HCT116 (cell line): ENCODE measurements around the gene TSPAN11. TPM values are rescaled to one million over a fixed set of nuclear protein-coding genes. Genes with fewer than 3 reads are reported as not detected.

Source experiments
- ATAC-seq: fragments of 200-7000 bp; cut with Tn5 transposase; 2 replicates; pipeline ENCODE4 v1.9.1; 2020; ENCODE audit warnings: mild to moderate bottlenecking, moderate library complexity
- BruUV-seq: library from RNA; stranded (reverse); fragments of 400-500 nt; replicated peaks from 2 replicates; lab custom pipeline; 2021; lab: Mats Ljungman, UMichigan
- CTCF ChIA-PET: fragments of 300-600 bp; sonication (Branson Sonifier 250); formaldehyde crosslinking; loops from one replicate; lab custom pipeline; 2021; ENCODE audit warnings: antibody characterized with exemption; lab: Charles Lee
- POLR2A ChIA-PET: fragments of 300-600, 350-600 bp; sonication (Branson Sonifier 250); formaldehyde crosslinking; loops from one replicate; lab custom pipeline; 2021; ENCODE audit warnings: antibody characterized with exemption; lab: Charles Lee
- RAD21 ChIA-PET, 2 experiments: fragments of 300-600 bp; sonication (Branson Sonifier 250); formaldehyde crosslinking; loops; one replicate each; lab custom pipeline; 2023; ENCODE audit warnings: low total read pairs in 2 of 2; ENCODE audit not compliant: uncharacterized antibody in 2 of 2, unreplicated experiment in 2 of 2, low non-redundant PET in 1 of 2; lab: Charles Lee
- DNase-seq: peaks from one replicate; pipeline ENCODE4 v3.0.0-alpha.2; 2010; ENCODE audit warnings: low read depth, low spot score
- H2AFZ ChIP-seq: fragments of 200-600 bp; shearing (Covaris generic), sonication (generic); 2 replicates; pipeline ENCODE4 v1.6.1; 2017; ENCODE audit warnings: low read depth, mixed run types, mixed read lengths, antibody characterized with exemption, low read length; ENCODE audit not compliant: poor library complexity, severe bottlenecking
- H3K27ac ChIP-seq: 2 replicates; pipeline ENCODE4 v1.5.1; 2012; ENCODE audit warnings: low read depth, low read length
- H3K27me3 ChIP-seq: fragments of 200-600 bp; sonication (generic); 2 replicates; pipeline ENCODE4 v1.6.1; 2016; ENCODE audit warnings: mixed run types, low read length, mixed read lengths; ENCODE audit not compliant: insufficient read depth
- H3K36me3 ChIP-seq, 2 experiments: fragments of 200-500 bp in 1 of 2; fragments of 200-600 bp in 1 of 2; sonication (Bioruptor generic) in 1 of 2; sonication (generic) in 1 of 2; 2 replicates each; pipeline versions ENCODE4 v1.5.1 to v1.6.1; 2014 to 2016; ENCODE audit warnings: low read length in 2 of 2, inconsistent platforms in 1 of 2, mixed read lengths in 1 of 2, mixed run types in 1 of 2; ENCODE audit not compliant: insufficient read depth in 2 of 2, control insufficient read depth in 1 of 2
- H3K4me1 ChIP-seq, 2 experiments: fragments of 200-600 bp in 1 of 2; sonication (generic) in 1 of 2; 2 replicates each; pipeline versions ENCODE4 v1.5.1 to v1.6.1; 2012 to 2017; ENCODE audit warnings: low read length in 2 of 2, inconsistent platforms in 1 of 2, mild to moderate bottlenecking in 1 of 2, mixed read lengths in 1 of 2, mixed run types in 1 of 2, moderate library complexity in 1 of 2; ENCODE audit not compliant: insufficient read depth in 2 of 2, control insufficient read depth in 1 of 2
- H3K4me2 ChIP-seq: fragments of 200-600 bp; sonication (generic); 2 replicates; pipeline ENCODE4 v1.6.1; 2017; ENCODE audit warnings: mixed run types, low read length, mixed read lengths
- H3K4me3 ChIP-seq, 2 experiments: fragments of 200-600 bp in 1 of 2; sonication (generic) in 1 of 2; replicated peaks in 1 of 2; 2 replicates each; pipeline ENCODE4 v1.5.1; 2011 to 2016; ENCODE audit warnings: low read length in 2 of 2, control low read depth in 1 of 2, low read depth in 1 of 2, mild to moderate bottlenecking in 1 of 2, mixed read lengths in 1 of 2, mixed run types in 1 of 2
- H3K79me2 ChIP-seq: fragments of 200-600 bp; sonication (generic); 2 replicates; pipeline ENCODE4 v1.6.1; 2017; ENCODE audit warnings: mild to moderate bottlenecking, mixed run types, low read length, moderate library complexity, mixed read lengths; ENCODE audit not compliant: insufficient read depth
- H3K9ac ChIP-seq: fragments of 200-600 bp; sonication (generic); 2 replicates; pipeline ENCODE4 v1.6.1; 2016; ENCODE audit warnings: low read length, mixed read lengths
- H3K9me2 ChIP-seq: fragments of 200-600 bp; sonication (generic), shearing (Covaris generic); 2 replicates; pipeline ENCODE4 v1.6.1; 2017; ENCODE audit warnings: mixed run types, mild to moderate bottlenecking, moderate library complexity; ENCODE audit not compliant: insufficient read depth
- H3K9me3 ChIP-seq, 2 experiments: fragments of 200-500 bp in 1 of 2; fragments of 200-600 bp in 1 of 2; sonication (Bioruptor generic) in 1 of 2; sonication (generic) in 1 of 2; 2 replicates each; pipeline ENCODE4 v1.6.1; 2014 to 2017; ENCODE audit warnings: low read length in 2 of 2, mixed read lengths in 2 of 2, inconsistent platforms in 1 of 2, low read depth in 1 of 2, mild to moderate bottlenecking in 1 of 2, mixed run types in 1 of 2, moderate library complexity in 1 of 2; ENCODE audit not compliant: control insufficient read depth in 1 of 2, insufficient read depth in 1 of 2
- H4K20me1 ChIP-seq: fragments of 200-600 bp; sonication (generic), shearing (Covaris generic); 2 replicates; pipeline ENCODE4 v1.6.1; 2017; ENCODE audit warnings: mixed run types, mild to moderate bottlenecking, moderate library complexity; ENCODE audit not compliant: insufficient read depth
- CEBPB ChIP-seq: IDR thresholded peaks from 2 replicates; pipeline ENCODE4 v1.6.1; 2012; ENCODE audit warnings: low read depth
- CTCF ChIP-seq, 3 experiments: fragments of 200-600 bp in 1 of 3; sonication (generic) in 1 of 3; IDR thresholded peaks in 2 of 3; conservative IDR thresholded peaks in 1 of 3; 2 replicates each; pipeline ENCODE4 v1.5.1; 2012 to 2017; ENCODE audit warnings: low read depth in 2 of 3, low read length in 2 of 3, antibody characterized with exemption in 1 of 3, borderline replicate concordance in 1 of 3, control low read depth in 1 of 3, mild to moderate bottlenecking in 1 of 3, mixed read lengths in 1 of 3, mixed run types in 1 of 3, moderate library complexity in 1 of 3; ENCODE audit not compliant: insufficient read depth in 1 of 3
- EGR1 ChIP-seq: IDR thresholded peaks from 2 replicates; pipeline ENCODE4 v1.6.1; 2012; ENCODE audit warnings: low read depth
- ELF1 ChIP-seq: IDR thresholded peaks from 2 replicates; pipeline ENCODE4 v1.6.1; 2012; ENCODE audit warnings: low read depth, borderline replicate concordance
- EZH2 ChIP-seq: fragments of 200-600 bp; sonication (generic); IDR thresholded peaks from 2 replicates; pipeline ENCODE4 v1.6.1; 2017; ENCODE audit warnings: antibody characterized with exemption, mixed run types
- FOSL1 ChIP-seq: IDR thresholded peaks from 2 replicates; pipeline ENCODE4 v1.6.1; 2012; ENCODE audit warnings: low read depth
- JUND ChIP-seq: IDR thresholded peaks from 2 replicates; pipeline ENCODE4 v1.6.1; 2012
- POLR2A ChIP-seq: IDR thresholded peaks from 2 replicates; pipeline ENCODE4 v1.7.0; 2011; ENCODE audit warnings: borderline replicate concordance; ENCODE audit not compliant: insufficient read depth, insufficient read length; ENCODE audit errors: extremely low read depth
- POLR2AphosphoS5 ChIP-seq: IDR thresholded peaks from 2 replicates; pipeline ENCODE4 v1.6.1; 2011; ENCODE audit warnings: mild to moderate bottlenecking, low read depth, low read length, moderate library complexity
- REST ChIP-seq: IDR thresholded peaks from 2 replicates; pipeline ENCODE4 v1.6.1; 2012; ENCODE audit warnings: low read depth
- SP1 ChIP-seq: IDR thresholded peaks from 2 replicates; pipeline ENCODE4 v1.6.1; 2012; ENCODE audit warnings: low read depth
- SRF ChIP-seq: IDR thresholded peaks from 2 replicates; pipeline ENCODE4 v1.6.1; 2012; ENCODE audit warnings: low read depth
- ZBTB33 ChIP-seq: IDR thresholded peaks from 2 replicates; pipeline ENCODE4 v1.6.1; 2011; ENCODE audit warnings: mild to moderate bottlenecking, low read length, moderate library complexity; ENCODE audit not compliant: insufficient replicate concordance; ENCODE audit errors: extremely low read depth
- ZNF274 ChIP-seq: fragments of 200-500 bp; sonication (Bioruptor generic); IDR thresholded peaks from 2 replicates; pipeline ENCODE4 v1.6.1; 2014; ENCODE audit warnings: mild to moderate bottlenecking, low read depth, low read length, inconsistent platforms
- intact Hi-C: fragments of 100-400 bp; cut with micrococcal nuclease; formaldehyde crosslinking; loops from 2 replicates; pipeline ENCODE4 v1.10.0; 2022
- total RNA-seq: library from RNA; stranded (reverse); gene quantifications from one replicate; pipeline ENCODE4 v1.2.1, GENCODE V29; 2021; ENCODE audit not compliant: unreplicated experiment

The TSPAN11 gene
- total RNA-seq, 1 experiment from 2014 or later, result not detected

GRCh38 chr12:31008241-31008761 is 81.8 kb downstream of the TSPAN11 start:
- no peaks in the 10 kb centered on the region for H3K79me2 ChIP-seq
- ATAC-seq, result no peak
- no peak for TF ChIP-seq ELF1
- no peak for TF ChIP-seq JUND
- TF ChIP-seq CTCF (IDR thresholded peaks at IDR 0.05 in 2 of 3, conservative IDR thresholded peaks at IDR 0.05 in 1 of 3; ENCODE audit: borderline replicate concordance in 1 of 3, insufficient read depth in 1 of 3, low read depth in 2 of 3, low read length in 2 of 3), result no peak
- no peak for TF ChIP-seq EGR1
- TF ChIP-seq EZH2, result no peak
- no peak for TF ChIP-seq ZNF274
- TF ChIP-seq SRF, result no peak
- no peak for TF ChIP-seq POLR2AphosphoS5
- no peak for TF ChIP-seq ZBTB33
- no peak for TF ChIP-seq REST
- no peak for TF ChIP-seq CEBPB
- TF ChIP-seq POLR2A, result no peak
- TF ChIP-seq SP1, result no peak
- no peak for TF ChIP-seq FOSL1
- TF ChIP-seq, all 23 proteins: peak for 0
- no peak overlapping the region for H3K4me3 ChIP-seq
- POLR2A ChIA-PET, result no interaction called here
- no TSS peak for BruUV-seq
- H3K9me2 ChIP-seq, result no peaks in the 10 kb centered on the region
- no peaks in the 10 kb centered on the region for H3K36me3 ChIP-seq
- RAD21 ChIA-PET, result no interaction called here
- H3K9ac ChIP-seq, result no peak overlapping the region
- no peak for DNase-seq
- no peaks in the 10 kb centered on the region for H3K27me3 ChIP-seq
- no peak overlapping the region for H2AFZ ChIP-seq
- intact Hi-C loops, result no loop called here
- no peaks in the 10 kb centered on the region for H3K9me3 ChIP-seq
- H4K20me1 ChIP-seq, result no peaks in the 10 kb centered on the region
- H3K4me1 ChIP-seq, result peaks cover 6 to 18% of the 10 kb centered on the region in 2 experiments
- H3K4me2 ChIP-seq, result no peak overlapping the region
- H3K27ac ChIP-seq, result no peak overlapping the region
- CTCF ChIA-PET, result no interaction called here
